Smooth muscle cell (in vitro differentiated cells): ENCODE measurements around the gene TPST2. TPM values are rescaled to one million over a fixed set of nuclear protein-coding genes. Genes with fewer than 3 reads are reported as not detected.
A peak's percentile ranks its signal among the peaks of the same experiment; 100 is the strongest.

Source experiments
- DNase-seq: peaks from one replicate; lab custom pipeline; 2025; ENCODE audit not compliant: unreplicated experiment; lab: John Stamatoyannopoulos, UW
- H2AFZ ChIP-seq: fragments of 200-600 bp; sonication (generic); 2 replicates; pipeline ENCODE4 v1.6.0; 2016; ENCODE audit warnings: antibody characterized with exemption, low read depth, mild to moderate bottlenecking
- H3F3A ChIP-seq: fragments of 200-600 bp; sonication (generic); 2 replicates; pipeline ENCODE4 v1.6.0; 2017; ENCODE audit warnings: antibody characterized with exemption, low read depth
- H3K27ac ChIP-seq: fragments of 200-600 bp; sonication (generic); 2 replicates; pipeline ENCODE4 v1.5.1; 2016; ENCODE audit warnings: low read depth, mild to moderate bottlenecking
- H3K27me3 ChIP-seq: fragments of 200-600 bp; sonication (generic); 2 replicates; pipeline ENCODE4 v1.6.1; 2016; ENCODE audit warnings: low read depth, mild to moderate bottlenecking
- H3K36me3 ChIP-seq: fragments of 200-600 bp; sonication (generic); 2 replicates; pipeline ENCODE4 v1.5.1; 2016; ENCODE audit warnings: low read depth
- H3K4me1 ChIP-seq: fragments of 200-600 bp; sonication (generic); 2 replicates; pipeline ENCODE4 v1.5.1; 2016; ENCODE audit warnings: low read depth
- H3K4me2 ChIP-seq: fragments of 200-600 bp; sonication (generic); 2 replicates; pipeline ENCODE4 v1.6.0; 2016; ENCODE audit warnings: mild to moderate bottlenecking
- H3K4me3 ChIP-seq: fragments of 200-600 bp; sonication (generic); 2 replicates; pipeline ENCODE4 v1.5.1; 2016; ENCODE audit warnings: mild to moderate bottlenecking
- H3K79me2 ChIP-seq: fragments of 200-600 bp; sonication (generic); 2 replicates; pipeline ENCODE4 v1.6.0; 2016; ENCODE audit warnings: low read depth, mild to moderate bottlenecking
- H3K9ac ChIP-seq: fragments of 200-600 bp; sonication (generic); 2 replicates; pipeline ENCODE4 v1.6.0; 2016; ENCODE audit warnings: low read depth
- H3K9me3 ChIP-seq: fragments of 200-600 bp; sonication (generic); replicated peaks from 2 replicates; pipeline ENCODE4 v1.5.1; 2016; ENCODE audit warnings: low read depth
- H4K20me1 ChIP-seq: fragments of 200-600 bp; sonication (generic); 2 replicates; pipeline ENCODE4 v1.6.0; 2016; ENCODE audit warnings: low read depth
- CTCF ChIP-seq: fragments of 200-600 bp; sonication (generic); IDR thresholded peaks from 2 replicates; pipeline ENCODE4 v1.5.1; 2017; ENCODE audit warnings: borderline replicate concordance, mild to moderate bottlenecking, antibody characterized with exemption; ENCODE audit not compliant: insufficient read depth, poor library complexity, severe bottlenecking
- WGBS: methylation state at CpG from one replicate; pipeline ENCODE4 v1.1.7; 2016; ENCODE audit warnings: low lambda C conversion rate; 5-methylcytosine and 5-hydroxymethylcytosine counted together
- polyA plus RNA-seq: library from polyadenylated mRNA; unstranded; fragments of >200 nt; fragmentation: Nextera tagmentation; extraction: Ambion mirVana; gene quantifications from 2 replicates; pipeline ENCODE4 v1.2.1, GENCODE V29; 2016
- total RNA-seq: library from RNA; depleted of rRNA; stranded (reverse); fragments of >200 nt; gene quantifications from 2 replicates; pipeline ENCODE4 v1.2.3, GENCODE V29; 2014

The TPST2 gene
- total and polyA plus RNA-seq, 2 experiments from 2014 or later, result 44.1 to 48.5 TPM

- H3K9me3 ChIP-seq, result no peaks in the 10 kb centered on the region
- peaks cover 25% of the 10 kb centered on the region for H3K4me1 ChIP-seq
- no peaks in the 10 kb centered on the region for H3K27me3 ChIP-seq
- H3K4me2 ChIP-seq, result peak within 1 kb of the TSS; percentile 96
- H4K20me1 ChIP-seq, result no peaks in the 10 kb centered on the region
- H3K4me3 ChIP-seq, result peak within 1 kb of the TSS; percentile 84
- peak within 1 kb of the TSS; percentile 99 for H3K9ac ChIP-seq
- peaks cover 11% of the 10 kb centered on the region for H3F3A ChIP-seq
- WGBS, result 1% methylated on average over 65 of the region's 85 CpGs
- peak within 1 kb of the TSS; percentile 98 for H3K27ac ChIP-seq
- H2AFZ ChIP-seq, result peak within 1 kb of the TSS; percentile 85
- H3K79me2 ChIP-seq, result peaks cover 23% of the 10 kb centered on the region
- peak; percentile 75 for DNase-seq
- peaks cover 6% of the 10 kb centered on the region for H3K36me3 ChIP-seq
- no peak for TF ChIP-seq CTCF
Observed at GRCh38 chr22:26483439-26484359, 106.2 kb downstream of the TPST2 start, which contains the start of the genes HPS4 and SRRD. Gene HPS4, minus strand, starts transcription at chr22:26483783. Its CDS starts 2,021 bp downstream, at chr22:26481762. Gene SRRD, plus strand, starts transcription at chr22:26483877. Its CDS starts 14 bp downstream, at chr22:26483891.

- peak overlapping the region; percentile 99 for H3K9ac ChIP-seq
- no peaks in the 10 kb centered on the region for H4K20me1 ChIP-seq
- peak overlapping the region; percentile 84 for H3K4me3 ChIP-seq
- H3K4me2 ChIP-seq, result peak overlapping the region; percentile 96
- no peaks in the 10 kb centered on the region for H3K27me3 ChIP-seq
- TF ChIP-seq CTCF, result no peak
- H3K79me2 ChIP-seq, result peaks cover 25% of the 10 kb centered on the region
- WGBS, result 15% methylated on average over 7 of the region's 7 CpGs
- peaks cover 25% of the 10 kb centered on the region for H3K4me1 ChIP-seq
- H3F3A ChIP-seq, result peaks cover 12% of the 10 kb centered on the region
- H3K36me3 ChIP-seq, result peaks cover under 1% of the 10 kb centered on the region
- peak overlapping the region; percentile 98 for H3K27ac ChIP-seq
- H3K9me3 ChIP-seq, result no peaks in the 10 kb centered on the region
- peak overlapping the region; percentile 85 for H2AFZ ChIP-seq
- no peak for DNase-seq
Observed at GRCh38 chr22:26483043-26483438, 106.9 kb downstream of the TPST2 start.

- Histone ChIP-seq H3K36me3 (no peaks in the 10 kb centered on the region), H4K20me1 (no peaks in the 10 kb centered on the region), H3K4me3 (no peak overlapping the region), H3F3A (peaks cover 20% of the 10 kb centered on the region), H2AFZ (no peak overlapping the region), H3K27me3 (no peaks in the 10 kb centered on the region), H3K9ac (peak overlapping the region; percentile 19), H3K9me3 (no peaks in the 10 kb centered on the region), H3K4me2 (peak overlapping the region; percentile 96), H3K4me1 (peaks cover 31% of the 10 kb centered on the region), H3K27ac (peak overlapping the region; percentile 98), H3K79me2 (peaks cover 23% of the 10 kb centered on the region)
- WGBS, result 63% methylated on average over 5 of the region's 5 CpGs
- DNase-seq, result no peak
- no peak for TF ChIP-seq CTCF
Observed at GRCh38 chr22:26482161-26482560, 107.8 kb downstream of the TPST2 start.
